B cell (primary cell): Measurements from ENCODE around the gene TMEFF1.

Experiments used
- EZH2 ChIP-seq: IDR thresholded peaks from 2 replicates; pipeline ENCODE4 v1.6.1; 2012; ENCODE audit warnings: borderline replicate concordance, low read depth, mild to moderate bottlenecking, moderate library complexity, low read length; ENCODE audit not compliant: insufficient read depth, poor library complexity, severe bottlenecking
- TF ChIP-seq, protein P1 (sequence below): fragments of 200-600 bp; IDR thresholded peaks from one replicate; pipeline ENCODE4 v1.8.0; 2022; ENCODE audit warnings: antibody characterized with exemption, mild to moderate bottlenecking

DNA sequence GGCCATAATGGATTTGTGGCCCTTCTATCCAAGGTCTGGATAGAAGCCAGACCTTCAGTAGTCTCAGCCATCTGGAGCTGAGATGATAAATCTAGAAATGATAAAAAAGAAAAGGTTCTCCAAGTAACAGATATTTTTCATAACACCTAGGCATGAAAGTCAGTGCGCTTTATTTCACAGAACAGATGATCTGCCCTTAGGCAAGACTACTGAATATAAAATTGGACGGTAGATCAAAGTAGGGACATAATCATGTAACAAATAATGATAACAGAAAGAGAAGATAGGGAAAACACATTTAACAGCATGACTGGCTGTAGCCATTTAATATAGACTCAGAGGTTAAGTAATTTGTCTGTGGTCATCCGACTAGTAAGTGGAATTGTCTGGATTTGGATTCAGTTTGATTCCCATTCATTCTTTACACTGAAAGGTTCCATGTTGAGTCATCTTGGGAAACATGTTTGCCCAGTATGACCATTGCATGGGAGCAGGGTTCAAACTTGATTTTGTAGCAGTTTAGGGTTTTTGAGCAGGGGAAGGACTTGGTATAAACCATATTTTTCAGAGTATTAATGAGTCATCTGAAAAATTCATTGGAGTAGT, 100.8 kb downstream of the TMEFF1 start:
- TF ChIP-seq, protein P1, sequence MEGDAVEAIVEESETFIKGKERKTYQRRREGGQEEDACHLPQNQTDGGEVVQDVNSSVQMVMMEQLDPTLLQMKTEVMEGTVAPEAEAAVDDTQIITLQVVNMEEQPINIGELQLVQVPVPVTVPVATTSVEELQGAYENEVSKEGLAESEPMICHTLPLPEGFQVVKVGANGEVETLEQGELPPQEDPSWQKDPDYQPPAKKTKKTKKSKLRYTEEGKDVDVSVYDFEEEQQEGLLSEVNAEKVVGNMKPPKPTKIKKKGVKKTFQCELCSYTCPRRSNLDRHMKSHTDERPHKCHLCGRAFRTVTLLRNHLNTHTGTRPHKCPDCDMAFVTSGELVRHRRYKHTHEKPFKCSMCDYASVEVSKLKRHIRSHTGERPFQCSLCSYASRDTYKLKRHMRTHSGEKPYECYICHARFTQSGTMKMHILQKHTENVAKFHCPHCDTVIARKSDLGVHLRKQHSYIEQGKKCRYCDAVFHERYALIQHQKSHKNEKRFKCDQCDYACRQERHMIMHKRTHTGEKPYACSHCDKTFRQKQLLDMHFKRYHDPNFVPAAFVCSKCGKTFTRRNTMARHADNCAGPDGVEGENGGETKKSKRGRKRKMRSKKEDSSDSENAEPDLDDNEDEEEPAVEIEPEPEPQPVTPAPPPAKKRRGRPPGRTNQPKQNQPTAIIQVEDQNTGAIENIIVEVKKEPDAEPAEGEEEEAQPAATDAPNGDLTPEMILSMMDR, result no peak
- no peak for TF ChIP-seq EZH2
